HG02973 (cell line): ENCODE measurements around the gene SGPP2.
"Not testable (repeated sequence)": the region's sequence is repeated elsewhere in the genome, so short reads cannot be mapped to it uniquely, and the experiment has no call there.

Experiments used
- ATAC-seq: cut with Tn5 transposase; IDR thresholded peaks from one replicate; pipeline ENCODE4 v1.9.1; 2021; ENCODE audit warnings: moderate library complexity; ENCODE audit not compliant: unreplicated experiment

SGPP2 gene

GRCh38 chr2:222424729-222425671 is 657 bp downstream of the SGPP2 start:
- peak; percentile 19 for ATAC-seq

GRCh38 chr2:222427646-222428301 is 3.4 kb downstream of the SGPP2 start:
- ATAC-seq, result peak; percentile 44

DNA sequence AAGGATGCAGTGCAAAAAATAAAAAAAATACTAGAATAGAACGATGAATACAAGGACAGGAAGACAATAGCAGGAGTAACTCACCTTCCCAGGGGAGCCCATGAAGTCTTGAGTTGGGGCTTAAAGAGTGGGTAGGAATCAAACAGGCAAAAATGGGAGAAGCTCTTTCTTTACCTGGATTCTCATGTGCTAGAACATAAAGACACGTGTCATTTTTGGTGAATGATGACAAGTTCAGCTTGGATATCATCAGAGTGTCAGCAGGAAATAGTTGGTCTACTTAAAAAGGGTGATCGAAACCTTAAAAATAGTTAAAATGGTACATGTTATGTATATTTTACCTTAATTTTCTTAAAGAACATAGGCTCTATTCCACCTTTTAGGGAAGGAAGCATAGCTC is 5.7 kb downstream of the SGPP2 start:
- ATAC-seq, result no peak

GRCh38 chr2:222430681-222431080 is 6.3 kb downstream of the SGPP2 start:
- no peak for ATAC-seq

DNA sequence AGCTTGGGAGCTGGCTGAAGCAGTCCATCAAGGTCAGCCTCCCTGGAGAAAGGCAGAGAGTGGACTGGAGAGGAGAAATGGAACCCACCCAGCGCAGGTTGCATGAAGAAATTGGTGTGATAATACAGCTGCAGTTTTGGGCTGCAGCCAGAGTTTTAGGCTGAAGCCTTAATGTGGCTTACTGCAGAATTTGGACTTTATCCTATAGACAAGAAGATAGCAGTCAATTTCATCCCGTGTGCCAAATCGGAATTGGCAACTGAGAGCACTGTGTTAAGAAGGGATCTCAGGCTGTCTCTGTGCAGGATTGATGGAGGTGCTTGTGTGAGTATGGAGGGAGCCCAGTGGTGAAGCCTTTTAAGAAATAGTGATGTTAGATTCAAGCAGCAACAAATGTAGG is 7.5 kb downstream of the SGPP2 start:
- ATAC-seq, result no peak

- ATAC-seq, result peak; percentile 79
These were observed 9.2 kb downstream of the SGPP2 start for GRCh38 chr2:222433332-222434173.

GRCh38 chr2:222434204-222434603 is 9.9 kb downstream of the SGPP2 start:
- peak; percentile 48 for ATAC-seq

- ATAC-seq, result not testable (repeated sequence)
These were observed 11.2 kb downstream of the SGPP2 start for GRCh38 chr2:222435400-222436039.

DNA sequence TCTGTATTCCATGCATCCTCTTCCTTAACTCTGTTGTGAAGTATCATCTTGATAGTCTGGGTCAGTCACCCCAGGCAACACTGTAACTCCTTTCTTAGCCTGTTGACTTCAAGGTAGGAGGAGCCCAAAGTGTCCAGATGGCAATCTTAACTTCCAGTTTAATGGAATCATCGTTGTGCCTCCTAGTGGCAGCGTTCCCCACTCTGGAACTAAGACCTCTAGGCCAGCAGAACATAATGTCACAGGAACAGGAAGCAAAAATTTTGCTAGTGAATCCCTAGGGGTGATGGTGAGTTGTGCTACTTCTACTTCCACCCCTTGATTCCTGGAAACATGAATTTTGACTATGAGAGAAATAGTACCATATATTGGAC is 11.7 kb downstream of the SGPP2 start:
- no peak for ATAC-seq

GRCh38 chr2:222439692-222440091 is 15.3 kb downstream of the SGPP2 start:
- ATAC-seq, result no peak

DNA sequence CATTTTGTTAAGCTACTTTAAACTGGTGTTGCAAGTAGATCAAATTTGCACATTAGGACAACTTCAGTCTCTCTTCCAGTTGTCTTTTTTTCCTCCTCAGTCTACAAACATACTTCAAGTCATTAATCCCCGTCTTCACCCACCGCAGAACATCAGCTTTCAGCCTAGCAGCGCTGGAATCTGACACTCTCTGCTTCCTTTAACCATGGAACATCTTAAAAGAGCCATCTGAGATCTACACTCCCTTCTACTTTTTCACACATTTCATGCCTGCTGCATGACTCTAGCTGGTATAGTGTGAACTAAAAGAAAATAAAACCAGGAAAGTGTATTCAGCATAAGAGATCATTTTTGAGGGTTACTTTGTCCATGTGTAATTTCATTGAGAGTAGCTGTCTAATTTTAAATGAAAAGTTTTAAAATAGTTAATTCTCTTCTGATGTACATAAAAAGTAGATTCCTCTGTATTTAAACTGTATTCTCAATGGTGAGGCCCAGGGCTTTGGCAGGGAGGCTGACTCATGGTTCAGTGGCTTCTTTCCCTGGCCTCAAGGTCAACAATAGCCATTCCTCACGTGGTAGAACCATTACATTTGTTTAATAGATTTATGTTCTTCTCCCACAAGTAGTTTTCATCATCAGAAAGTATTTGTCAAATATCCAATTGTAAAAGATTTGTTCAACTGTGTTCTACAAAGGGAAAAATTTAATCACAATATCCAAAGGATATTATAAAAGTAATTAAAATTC is 16.5 kb downstream of the SGPP2 start:
- no peak for ATAC-seq

GRCh38 chr2:222442665-222443064 is 18.3 kb downstream of the SGPP2 start:
- no peak for ATAC-seq

GRCh38 chr2:222445227-222445626 is 20.9 kb downstream of the SGPP2 start:
- ATAC-seq, result no peak

DNA sequence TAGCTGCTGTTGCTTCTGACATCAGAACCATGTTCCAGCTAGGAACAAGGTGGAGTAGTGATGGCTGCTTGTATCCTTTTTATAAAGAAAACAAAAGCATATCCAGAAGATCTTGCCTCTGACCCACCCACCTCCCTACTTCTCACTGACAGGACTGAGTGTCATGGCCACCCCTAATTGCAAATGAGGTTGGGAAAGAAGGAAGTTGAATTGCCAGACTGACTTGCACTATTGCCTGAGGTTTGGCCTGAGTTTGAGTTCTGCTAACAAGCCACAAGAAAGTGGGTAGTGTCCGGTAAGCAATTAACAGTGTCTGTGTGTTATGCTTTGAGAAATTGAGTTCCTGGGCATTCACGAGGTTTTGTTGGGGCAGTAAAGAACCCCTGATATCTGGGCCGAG is 22.8 kb downstream of the SGPP2 start:
- ATAC-seq, result no peak

- ATAC-seq, result no peak
These were observed 24.4 kb downstream of the SGPP2 start for GRCh38 chr2:222448748-222449181.

DNA sequence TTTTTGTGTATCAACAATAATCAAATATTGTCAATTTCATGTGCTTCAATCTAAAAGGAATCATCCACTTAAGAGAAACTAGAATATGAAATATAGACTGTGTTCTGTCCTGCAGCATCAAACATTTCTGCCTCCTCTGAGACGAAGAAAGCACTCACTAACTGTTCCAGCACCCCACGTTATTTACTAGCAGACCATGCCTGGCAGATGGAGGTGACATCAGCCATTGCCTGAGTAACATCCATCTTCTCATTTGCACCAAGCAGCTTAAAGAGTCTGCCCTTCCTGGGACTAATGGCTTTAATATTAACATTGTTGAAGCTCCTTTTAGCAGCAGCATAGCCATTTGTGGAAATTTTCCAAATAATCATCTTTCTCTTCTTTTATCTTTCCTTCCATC is 25.7 kb downstream of the SGPP2 start:
- no peak for ATAC-seq

GRCh38 chr2:222451224-222451674 is 26.9 kb downstream of the SGPP2 start:
- ATAC-seq, result peak; percentile 100

GRCh38 chr2:222452422-222452950 is 28.1 kb downstream of the SGPP2 start:
- no peak for ATAC-seq

- ATAC-seq, result no peak
These were observed 32.2 kb downstream of the SGPP2 start for GRCh38 chr2:222456479-222457077.
